GM21723 (cell line): Measurements from ENCODE around the gene C1QTNF8.

Experiments used
- ATAC-seq: cut with Tn5 transposase; IDR thresholded peaks from one replicate; pipeline ENCODE4 v1.9.1; 2021; ENCODE audit warnings: mild to moderate bottlenecking, moderate library complexity; ENCODE audit not compliant: unreplicated experiment

C1QTNF8 gene

GRCh38 chr16:1096169-1097082 lies at the start of gene C1QTNF8:
Gene C1QTNF8 (minus strand): TSS chr16:1096244. CDS start chr16:1094922, 1,322 bp downstream.
- no peak for ATAC-seq

- ATAC-seq = no peak
These were observed 49.5 kb upstream of the C1QTNF8 start for GRCh38 chr16:1145383-1146100.

- ATAC-seq = no peak
These were observed 48.7 kb upstream of the C1QTNF8 start for GRCh38 chr16:1144476-1145382.

GRCh38 chr16:1143761-1144450 lies 47.9 kb upstream of the C1QTNF8 start:
- no peak for ATAC-seq

- no peak for ATAC-seq
These were observed 46.9 kb upstream of the C1QTNF8 start for GRCh38 chr16:1142911-1143310.

- ATAC-seq = no peak
These were observed 45.7 kb upstream of the C1QTNF8 start for GRCh38 chr16:1141716-1142115.

GRCh38 chr16:1141191-1141590 lies 45.1 kb upstream of the C1QTNF8 start:
- ATAC-seq = no peak

GRCh38 chr16:1140582-1141162 lies 44.6 kb upstream of the C1QTNF8 start:
- ATAC-seq = no peak

- ATAC-seq = no peak
These were observed 41.6 kb upstream of the C1QTNF8 start for GRCh38 chr16:1137604-1138003.

GRCh38 chr16:1135459-1135825 lies 39.4 kb upstream of the C1QTNF8 start:
- no peak for ATAC-seq

GRCh38 chr16:1134776-1135458 lies 38.9 kb upstream of the C1QTNF8 start:
- no peak for ATAC-seq

GRCh38 chr16:1133810-1134520 lies 37.9 kb upstream of the C1QTNF8 start:
- no peak for ATAC-seq

- no peak for ATAC-seq
These were observed 37.2 kb upstream of the C1QTNF8 start for GRCh38 chr16:1133271-1133670.

- no peak for ATAC-seq
These were observed 36.4 kb upstream of the C1QTNF8 start for GRCh38 chr16:1132431-1132830.

- ATAC-seq = no peak
These were observed 35.4 kb upstream of the C1QTNF8 start for GRCh38 chr16:1131378-1131994.

- no peak for ATAC-seq
These were observed 34.3 kb upstream of the C1QTNF8 start for GRCh38 chr16:1130382-1130781.

GRCh38 chr16:1129106-1129960 lies 33.3 kb upstream of the C1QTNF8 start:
- no peak for ATAC-seq
